Lower lobe of right lung (tissue), 2 donors: Measurements from ENCODE around the gene WBP1. TPM values are rescaled to one million over a fixed set of nuclear protein-coding genes. Genes with fewer than 3 reads are reported as not detected.

ENCODE experiments used
- ATAC-seq, 2 donors: fragments of 200-7000 bp; cut with Tn5 transposase; one replicate each; pipeline ENCODE4 v1.9.1; 2020 to 2022; ENCODE audit warnings: mild to moderate bottlenecking in 2 of 2, moderate library complexity in 2 of 2
- DNase-seq: peaks from one replicate; pipeline ENCODE4 v3.0.0-alpha.2; 2020
- H3K27ac ChIP-seq: fragments of 200-600 bp; one replicate; pipeline ENCODE4 v1.8.0; 2022
- H3K27me3 ChIP-seq: fragments of 200-600 bp; one replicate; pipeline ENCODE4 v1.8.0; 2022; ENCODE audit warnings: low read depth
- H3K36me3 ChIP-seq: fragments of 200-600 bp; one replicate; pipeline ENCODE4 v1.8.0; 2022; ENCODE audit warnings: mild to moderate bottlenecking
- H3K4me1 ChIP-seq: fragments of 200-600 bp; one replicate; pipeline ENCODE4 v1.8.0; 2022
- H3K4me3 ChIP-seq: fragments of 200-600 bp; one replicate; pipeline ENCODE4 v1.8.0; 2022; ENCODE audit warnings: mild to moderate bottlenecking
- H3K9me3 ChIP-seq: fragments of 200-600 bp; one replicate; pipeline ENCODE4 v1.8.0; 2022
- intact Hi-C: fragments of 100-400 bp; cut with DNase I; formaldehyde crosslinking; loops from one replicate; pipeline ENCODE4 v1.11.0; 2022
- total RNA-seq: library from RNA; stranded (reverse); fragmentation: NEBNext Ultra II Directional; extraction: Animal tissue kit (Norgen Biotek cat#: 25700); gene quantifications from one replicate; pipeline ENCODE4 v1.2.1, GENCODE V29; 2021
- TF ChIP-seq, protein P1 (sequence below): fragments of 200-600 bp; IDR thresholded peaks from one replicate; pipeline ENCODE4 v1.8.0; 2022; ENCODE audit warnings: antibody characterized with exemption, mild to moderate bottlenecking
- donor health status: DM: no; HTN: yes; CAD: no; lungs with severe emphysema.

WBP1 gene
- total RNA-seq, 1 donor from 2014 or later = 60.1 TPM

DNA sequence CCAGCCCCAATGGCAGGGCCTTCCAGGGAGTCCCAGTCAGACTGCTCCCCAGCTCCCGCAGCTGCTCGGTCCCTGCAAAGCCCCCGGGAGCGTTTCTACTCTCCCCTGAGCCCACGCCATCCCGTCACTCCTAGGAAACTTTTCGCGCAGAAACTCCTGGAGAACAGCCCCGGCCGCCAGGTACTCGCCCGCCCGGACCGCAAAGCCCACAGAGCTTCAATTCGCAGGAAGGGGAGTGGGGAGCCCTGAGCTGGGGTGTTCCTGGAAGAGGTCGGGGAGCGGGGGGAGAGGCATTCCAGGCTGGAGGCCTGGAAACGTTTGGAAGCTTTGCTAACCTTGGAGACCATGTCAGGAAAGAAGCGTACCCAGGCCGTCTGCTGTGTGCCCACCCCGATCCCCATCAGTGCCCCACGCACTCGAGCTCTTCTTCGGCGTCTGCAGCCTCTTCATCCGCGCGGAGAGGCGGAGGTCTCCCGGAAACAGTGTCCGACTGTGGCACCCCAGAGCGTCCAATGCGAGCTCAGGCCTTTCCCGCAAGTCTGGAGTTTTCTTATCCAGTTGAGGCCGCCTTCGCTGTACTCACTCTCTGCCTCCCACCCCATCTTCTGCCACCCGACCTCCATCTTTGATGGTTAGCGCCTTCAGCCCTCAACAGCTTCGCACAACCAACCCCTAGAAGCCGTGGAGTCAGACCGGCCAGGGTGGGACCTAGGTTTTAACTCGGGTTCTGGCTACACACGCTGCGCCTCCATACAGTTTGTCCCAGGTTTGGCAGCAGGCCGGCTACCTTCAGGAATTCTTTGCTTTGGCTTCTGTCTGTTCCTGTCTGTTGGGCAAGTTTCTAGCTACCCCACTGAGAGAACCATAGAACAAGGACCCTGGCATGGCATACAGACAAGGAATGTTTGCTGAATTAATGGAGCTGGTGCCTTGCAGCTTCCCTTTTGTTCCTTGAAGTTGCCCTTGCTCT is 45.6 kb downstream of the WBP1 start:
- DNase-seq (no peak), ATAC-seq (no peak)
- intact Hi-C loops = no loop called here
- Histone ChIP-seq H3K9me3 (no peaks in the 10 kb centered on the region), H3K4me3 (peak overlapping the region; percentile 68), H3K27ac (peak overlapping the region; percentile 85), H3K36me3 (peaks cover 16% of the 10 kb centered on the region), H3K4me1 (peaks cover 65% of the 10 kb centered on the region), H3K27me3 (peaks cover 29% of the 10 kb centered on the region)
- TF ChIP-seq, protein P1, sequence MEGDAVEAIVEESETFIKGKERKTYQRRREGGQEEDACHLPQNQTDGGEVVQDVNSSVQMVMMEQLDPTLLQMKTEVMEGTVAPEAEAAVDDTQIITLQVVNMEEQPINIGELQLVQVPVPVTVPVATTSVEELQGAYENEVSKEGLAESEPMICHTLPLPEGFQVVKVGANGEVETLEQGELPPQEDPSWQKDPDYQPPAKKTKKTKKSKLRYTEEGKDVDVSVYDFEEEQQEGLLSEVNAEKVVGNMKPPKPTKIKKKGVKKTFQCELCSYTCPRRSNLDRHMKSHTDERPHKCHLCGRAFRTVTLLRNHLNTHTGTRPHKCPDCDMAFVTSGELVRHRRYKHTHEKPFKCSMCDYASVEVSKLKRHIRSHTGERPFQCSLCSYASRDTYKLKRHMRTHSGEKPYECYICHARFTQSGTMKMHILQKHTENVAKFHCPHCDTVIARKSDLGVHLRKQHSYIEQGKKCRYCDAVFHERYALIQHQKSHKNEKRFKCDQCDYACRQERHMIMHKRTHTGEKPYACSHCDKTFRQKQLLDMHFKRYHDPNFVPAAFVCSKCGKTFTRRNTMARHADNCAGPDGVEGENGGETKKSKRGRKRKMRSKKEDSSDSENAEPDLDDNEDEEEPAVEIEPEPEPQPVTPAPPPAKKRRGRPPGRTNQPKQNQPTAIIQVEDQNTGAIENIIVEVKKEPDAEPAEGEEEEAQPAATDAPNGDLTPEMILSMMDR = no peak

DNA sequence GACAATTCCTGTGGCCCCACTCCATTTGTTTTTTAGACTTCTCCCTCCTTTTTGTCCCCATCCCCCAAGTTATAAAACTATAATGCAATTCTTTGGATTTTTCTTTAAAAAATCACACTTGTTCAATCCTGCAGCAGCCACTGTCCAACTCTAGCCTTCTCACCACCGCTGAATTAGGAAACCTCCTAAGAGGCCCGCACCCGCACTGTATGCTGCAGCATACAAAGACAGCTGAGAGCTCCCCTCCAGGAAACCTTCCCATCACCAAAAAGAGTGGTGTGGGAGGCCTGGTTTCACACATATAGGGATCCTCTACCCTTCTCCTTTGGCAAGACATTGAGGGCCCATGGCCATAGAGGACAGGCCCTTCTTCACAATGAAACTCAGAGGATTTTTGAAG is 46.4 kb downstream of the WBP1 start:
- intact Hi-C loops = no loop called here
- no peak overlapping the region for H3K27ac ChIP-seq
- H3K4me3 ChIP-seq = no peak overlapping the region
- DNase-seq (no peak), ATAC-seq (no peak)
- H3K27me3 ChIP-seq = peaks cover 22% of the 10 kb centered on the region
- peaks cover 57% of the 10 kb centered on the region for H3K4me1 ChIP-seq
- H3K9me3 ChIP-seq = no peaks in the 10 kb centered on the region
- peaks cover 16% of the 10 kb centered on the region for H3K36me3 ChIP-seq
- TF ChIP-seq, protein P1 = no peak

DNA sequence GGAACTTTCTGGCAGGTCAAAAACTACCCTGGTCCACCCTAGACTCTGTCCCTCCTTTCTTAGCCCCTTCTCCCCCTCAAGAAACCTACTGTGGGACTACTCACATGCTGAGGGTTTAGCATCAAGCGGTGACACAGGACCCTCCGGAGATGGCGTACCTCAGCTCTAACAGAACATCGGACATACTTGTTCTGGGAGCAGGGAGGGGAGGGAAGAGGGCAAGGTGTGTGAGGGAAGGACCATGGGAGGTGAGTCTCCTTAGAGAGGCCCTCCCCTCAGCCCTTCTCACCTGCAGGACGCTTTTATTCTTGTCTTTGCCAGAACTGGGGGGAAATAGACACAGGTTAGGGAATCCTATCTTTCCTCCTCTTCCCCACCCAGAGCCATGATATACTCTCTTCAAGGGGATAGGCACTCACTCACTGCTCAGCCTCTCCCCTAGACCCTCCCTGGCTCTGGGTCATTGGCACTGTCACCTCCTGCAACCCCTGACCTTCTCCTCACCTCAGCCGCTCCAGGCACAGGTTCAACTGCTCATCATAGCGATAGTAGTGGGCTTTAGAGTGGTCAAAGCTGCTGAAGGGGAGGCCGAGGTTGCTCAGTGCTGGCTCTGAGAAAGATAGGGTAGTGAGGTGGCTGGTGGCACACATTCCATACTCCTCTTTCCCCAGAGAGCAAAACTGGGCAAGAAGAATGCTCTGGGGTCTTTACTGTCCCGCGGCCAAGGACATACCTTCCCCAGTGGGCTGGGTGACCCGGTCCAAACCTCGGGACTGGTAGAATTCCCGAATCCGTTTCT is 47.4 kb downstream of the WBP1 start:
- Histone ChIP-seq H3K27ac (no peak overlapping the region), H3K27me3 (peaks cover 21% of the 10 kb centered on the region), H3K36me3 (peaks cover 16% of the 10 kb centered on the region), H3K4me1 (peaks cover 54% of the 10 kb centered on the region), H3K4me3 (peak overlapping the region; percentile 77), H3K9me3 (no peaks in the 10 kb centered on the region)
- intact Hi-C loops = no loop called here
- DNase-seq (no peak), ATAC-seq (no peak)
- TF ChIP-seq, protein P1 = no peak

DNA sequence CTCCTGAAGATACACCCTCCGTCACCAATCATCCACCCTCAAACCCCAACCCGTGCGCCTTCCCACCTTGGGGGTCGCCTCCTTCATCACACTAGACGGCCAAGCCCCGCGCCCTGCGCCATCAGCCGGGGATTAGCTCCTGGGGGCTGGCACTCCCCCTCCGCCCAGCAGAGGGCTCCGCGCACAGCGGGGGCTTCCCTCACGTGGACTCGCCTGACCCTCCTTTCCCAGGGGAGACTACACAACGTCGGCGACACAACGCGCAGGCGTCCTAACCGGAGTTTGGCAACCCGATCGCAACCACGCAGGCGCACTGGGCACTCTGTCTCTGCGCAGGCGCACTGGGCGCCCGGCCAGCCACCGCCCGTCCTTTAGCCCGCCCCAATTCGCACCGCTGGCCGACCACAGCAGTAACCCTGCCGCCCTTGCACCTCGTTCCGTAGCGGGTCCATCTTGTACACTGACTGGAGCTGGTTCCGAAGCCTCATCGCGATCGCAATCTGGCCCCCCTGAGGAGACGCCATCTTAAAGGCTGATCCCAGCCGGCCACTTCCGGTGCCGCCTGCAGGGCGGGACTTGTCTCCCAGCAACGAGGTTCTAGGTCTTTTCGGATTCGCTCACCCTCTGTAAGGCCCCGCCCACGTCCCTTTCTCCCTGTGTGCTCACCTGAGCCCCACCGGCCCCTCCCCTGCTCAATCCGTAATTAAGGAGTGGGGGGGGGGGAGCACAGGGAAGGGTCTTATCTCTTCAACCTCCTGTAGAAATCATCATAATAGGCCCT is 49.1 kb downstream of the WBP1 start, which contains the start of gene PCGF1:
Gene PCGF1 (minus strand): TSS at position 551 of the 781 bp plus-strand sequence. CDS start 27 bp downstream, at position 524.
- H3K4me3 ChIP-seq = peak within 1 kb of the TSS; percentile 77
- no peaks in the 10 kb centered on the region for H3K9me3 ChIP-seq
- H3K36me3 ChIP-seq = peaks cover 16% of the 10 kb centered on the region
- intact Hi-C loops = no loop called here
- DNase-seq (peak; percentile 99), ATAC-seq (peak; percentile 95 to 96)
- TF ChIP-seq, protein P1 = peak; percentile 44
- H3K4me1 ChIP-seq = peaks cover 48% of the 10 kb centered on the region
- peak within 1 kb of the TSS; percentile 99 for H3K27ac ChIP-seq
- H3K27me3 ChIP-seq = peaks cover 31% of the 10 kb centered on the region
